Measurements from ENCODE around the gene UCK2. TPM values are rescaled to one million over a fixed set of nuclear protein-coding genes. Genes with fewer than 3 reads are reported as not detected.

Gene UCK2
- total RNA-seq, 1 donor from 2014 or later, result 103 TPM

DNA sequence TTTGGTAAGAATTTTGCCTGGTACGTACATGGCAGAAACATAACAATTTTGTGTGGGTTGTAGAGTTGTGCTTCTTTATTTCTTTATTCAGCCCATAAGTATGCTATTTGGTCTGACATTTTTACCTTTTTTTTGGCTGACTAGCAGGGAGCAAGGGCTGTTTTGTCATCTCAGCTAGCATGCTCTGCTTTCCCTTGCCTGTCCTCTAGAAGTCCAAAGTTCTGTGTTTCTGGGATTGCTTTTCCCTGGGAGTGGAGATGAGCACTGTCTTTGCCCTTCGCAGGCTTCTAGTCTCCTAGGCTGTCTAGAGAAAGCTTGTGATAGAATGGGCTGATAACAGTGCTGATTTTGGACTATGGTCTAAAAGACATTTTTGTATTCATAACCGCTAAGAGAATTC, 7.5 kb downstream of the UCK2 start:
- no peak for DNase-seq

DNA sequence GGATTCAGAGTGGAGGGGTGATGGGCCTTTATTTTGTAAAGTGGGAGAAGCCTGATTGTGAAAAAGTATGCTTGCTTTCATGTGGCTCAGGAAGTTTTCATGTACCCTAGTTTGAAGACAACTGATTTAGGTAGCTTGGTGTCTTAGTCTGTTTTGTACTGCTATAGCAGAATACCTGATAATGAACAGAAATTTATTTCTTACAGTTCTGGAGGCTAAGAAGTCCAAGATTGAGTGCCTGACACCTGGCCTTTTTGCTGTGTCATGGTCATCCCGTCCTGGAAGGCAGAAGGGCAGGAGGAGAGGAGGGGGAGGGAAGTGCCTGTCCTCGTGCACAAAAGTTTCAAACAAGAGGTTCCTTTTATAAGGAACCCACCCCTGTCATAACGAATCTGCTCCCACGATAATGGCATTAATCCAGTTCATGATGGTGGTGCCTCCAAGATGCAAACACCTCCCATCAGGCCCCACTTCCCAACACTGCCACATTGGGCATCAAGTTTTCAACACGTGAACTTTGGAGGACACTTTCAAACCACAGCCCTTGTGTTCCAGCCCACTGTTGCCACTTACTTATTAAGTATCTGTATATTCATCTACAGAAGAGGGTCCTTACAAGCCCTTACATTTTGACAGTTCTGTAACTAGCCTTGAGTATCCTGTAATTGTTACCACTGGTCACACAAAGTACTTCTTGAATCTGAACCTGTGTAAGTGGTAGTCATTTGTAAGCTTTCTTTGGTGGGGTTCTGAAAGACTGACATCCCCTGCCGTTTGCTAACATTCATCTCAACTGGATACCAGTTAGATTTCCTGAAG, 9.5 kb downstream of the UCK2 start:
- no peak for DNase-seq

DNA sequence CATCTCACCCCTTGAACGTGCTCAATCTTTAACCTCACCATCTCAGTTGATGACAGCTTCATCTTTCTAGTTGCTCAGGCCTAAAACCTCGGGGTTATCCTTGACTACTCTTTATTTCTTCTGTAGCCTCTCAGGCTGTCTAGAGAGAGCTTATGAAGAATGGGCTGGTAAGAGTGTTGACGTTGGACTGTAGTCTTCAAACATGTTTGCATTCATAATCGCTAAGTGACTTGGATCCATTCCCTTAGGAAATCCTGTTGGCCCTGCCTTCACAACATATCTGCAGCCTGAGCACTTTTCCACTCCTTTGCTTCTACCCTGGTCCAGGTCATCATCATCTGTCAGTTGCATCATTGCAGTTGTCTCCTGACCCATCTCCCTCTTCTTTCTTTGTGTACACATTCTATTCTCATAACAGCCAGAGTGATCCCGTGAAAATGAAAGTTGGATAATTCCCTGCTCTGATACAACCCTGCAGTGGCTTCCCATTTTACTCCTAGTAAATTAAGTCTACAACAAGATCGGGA, 10.5 kb downstream of the UCK2 start:
- no peak for DNase-seq

DNA sequence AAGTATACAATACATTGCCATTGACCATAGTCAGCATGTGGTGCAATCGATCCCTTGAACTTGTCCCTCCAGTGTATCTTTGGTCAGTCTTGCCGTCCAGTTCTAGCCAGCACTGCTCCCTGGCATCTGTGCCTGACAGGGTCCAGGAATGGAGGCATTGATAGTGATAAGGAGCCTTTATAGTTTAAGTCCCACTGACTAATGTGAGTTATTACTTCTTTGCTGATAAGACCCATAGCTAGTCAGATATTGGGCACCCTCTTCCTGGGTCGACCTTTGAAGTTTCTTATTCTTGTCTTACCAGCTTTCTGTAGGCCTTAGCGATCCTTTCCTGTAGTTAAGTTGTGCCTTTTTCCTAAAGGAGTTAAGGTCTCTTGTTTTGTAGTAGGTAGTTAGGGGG, 13.0 kb downstream of the UCK2 start:
- no peak for DNase-seq

DNA sequence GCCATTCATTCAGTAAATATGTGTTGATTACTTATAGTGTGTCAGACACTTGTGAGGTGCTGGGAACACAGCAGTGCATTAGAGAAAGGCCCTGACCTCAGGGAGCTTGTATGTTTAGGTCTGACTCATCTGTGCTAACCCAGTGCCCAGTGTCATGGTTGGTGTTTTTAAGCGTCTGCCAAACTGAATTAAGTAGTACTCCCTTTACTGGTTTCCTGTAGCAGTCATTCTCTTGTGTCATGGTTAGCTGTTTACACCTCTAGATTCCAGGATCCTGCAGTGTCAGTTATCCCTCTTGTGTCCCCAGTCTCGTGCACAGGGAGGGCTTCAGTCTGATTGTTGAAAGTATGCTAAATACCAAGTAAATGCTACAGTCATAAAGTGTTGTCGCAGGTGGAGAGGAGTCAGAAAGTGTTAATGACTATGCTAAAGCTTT, 14.2 kb downstream of the UCK2 start:
- DNase-seq, result no peak

DNA sequence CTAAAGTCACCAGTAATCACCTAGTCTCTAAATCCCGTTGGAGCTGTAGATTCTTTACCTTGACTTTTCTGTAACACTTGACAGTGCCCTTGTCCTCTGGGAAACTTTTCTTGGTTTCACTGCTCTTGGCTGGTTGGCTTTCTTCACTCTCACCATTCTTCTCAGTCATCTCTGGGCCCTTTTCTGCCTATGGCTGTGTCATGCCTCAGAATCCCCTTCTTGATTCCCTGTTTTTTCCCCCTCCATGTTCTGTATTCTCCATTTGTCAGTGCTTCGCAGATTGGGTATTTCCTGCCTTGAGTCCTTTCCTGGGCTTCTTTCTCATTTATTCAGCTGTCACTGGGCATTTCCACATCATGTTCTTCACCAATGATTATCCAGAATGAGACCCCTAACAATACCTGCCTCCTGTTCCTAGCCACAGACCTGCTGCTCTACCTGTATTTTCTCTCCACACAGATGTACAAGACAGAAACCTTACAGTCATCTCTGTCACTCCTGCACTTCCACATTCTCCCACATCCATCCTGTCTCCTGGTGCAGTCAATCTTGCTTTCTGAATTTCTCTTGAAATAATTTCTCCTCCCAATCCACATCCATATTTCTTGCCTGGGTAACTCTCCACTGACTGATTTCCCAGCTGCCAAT, 14.7 kb downstream of the UCK2 start:
- DNase-seq, result no peak

DNA sequence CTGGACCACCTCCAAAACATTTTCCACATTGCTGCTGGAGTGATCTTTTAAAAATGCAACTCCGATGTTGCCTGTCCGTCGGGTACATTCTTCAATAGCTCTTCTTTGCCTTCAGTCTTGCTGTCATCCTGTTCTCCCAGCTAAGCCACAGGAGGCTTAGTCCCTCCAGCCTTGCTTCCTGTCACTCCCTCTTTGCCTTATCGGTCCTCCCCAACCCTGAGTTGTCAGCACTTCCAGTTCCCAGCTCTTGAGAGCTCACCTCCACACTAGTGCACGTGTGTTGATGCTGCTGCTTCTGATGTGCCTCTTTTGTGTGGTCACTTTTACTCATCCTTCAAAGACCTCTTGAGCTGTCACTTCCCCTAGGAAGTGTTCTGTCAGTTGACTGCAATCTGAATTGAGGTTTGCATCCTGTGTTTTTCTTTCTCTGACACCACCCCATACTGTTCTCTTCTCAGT, 15.3 kb downstream of the UCK2 start:
- no peak for DNase-seq

DNA sequence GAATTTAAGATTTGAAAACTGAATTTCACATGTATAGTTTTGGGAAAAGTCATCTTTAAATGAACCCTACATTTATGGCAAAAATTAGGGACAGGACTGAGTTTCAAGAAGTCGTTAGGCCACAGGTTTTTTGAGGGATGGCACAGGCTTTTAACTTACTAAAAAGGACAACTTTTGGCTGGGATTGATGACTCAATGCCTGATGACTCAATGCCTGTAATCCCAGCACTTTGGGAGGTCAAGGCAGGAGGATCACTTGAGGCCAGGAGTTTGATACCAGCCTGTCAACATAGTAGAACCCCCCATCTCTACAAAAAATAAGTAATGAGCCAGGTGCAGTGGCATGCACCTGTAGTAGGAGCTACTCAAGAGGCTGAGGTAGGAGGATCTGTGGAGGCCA, 15.9 kb downstream of the UCK2 start:
- no peak for DNase-seq

DNA sequence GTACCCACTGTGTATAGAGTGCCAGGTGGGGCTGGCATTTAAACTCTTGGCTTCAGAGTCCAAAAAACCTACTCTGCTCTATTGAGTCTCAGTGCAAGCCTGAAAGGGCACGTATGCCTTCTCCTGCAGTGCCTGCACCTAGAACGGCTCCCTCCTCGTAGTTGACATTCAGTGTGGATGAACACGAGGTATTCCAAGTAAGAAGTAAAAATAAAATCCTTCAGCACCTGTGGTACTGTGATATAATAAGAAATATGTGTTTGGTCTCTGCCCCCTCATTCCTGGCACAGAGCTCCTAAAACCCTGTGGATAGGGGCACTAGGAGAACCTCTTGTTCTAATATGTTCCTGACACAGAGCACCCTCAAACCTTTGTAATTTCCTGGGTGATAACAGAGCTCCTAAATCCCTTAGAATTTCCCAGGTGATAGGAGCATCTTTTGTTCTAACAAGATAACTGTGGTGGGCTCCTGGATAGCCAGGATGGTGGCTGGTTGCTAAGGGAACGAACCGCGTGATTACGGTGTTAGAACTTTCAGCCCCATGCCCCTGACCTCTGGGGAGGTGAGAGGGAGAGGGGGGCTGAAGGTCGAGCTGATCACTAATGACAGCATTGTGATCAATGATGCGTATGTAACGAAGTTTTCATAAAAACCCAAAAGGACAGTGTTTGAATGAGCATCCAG, 16.8 kb downstream of the UCK2 start:
- no peak for DNase-seq

DNA sequence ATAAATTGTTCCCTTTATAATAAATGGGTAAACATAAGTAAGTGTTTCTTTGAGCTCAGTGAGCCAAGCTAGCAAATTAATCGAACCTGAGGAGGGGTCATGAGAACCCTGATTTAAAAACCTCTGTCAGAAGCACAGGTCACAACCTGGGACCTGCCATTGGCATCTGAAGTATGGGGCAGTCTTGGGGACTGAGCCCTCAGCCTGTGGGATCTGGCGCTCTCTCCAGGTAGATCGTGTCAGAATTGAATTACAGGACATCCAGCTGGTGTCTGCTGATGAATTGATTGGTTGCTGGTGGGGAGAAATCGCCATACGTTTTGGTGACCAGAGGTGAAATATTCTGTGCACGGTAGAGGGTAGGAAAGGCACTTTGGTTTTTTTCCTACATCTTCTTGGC, 17.5 kb downstream of the UCK2 start:
- no peak for DNase-seq

DNA sequence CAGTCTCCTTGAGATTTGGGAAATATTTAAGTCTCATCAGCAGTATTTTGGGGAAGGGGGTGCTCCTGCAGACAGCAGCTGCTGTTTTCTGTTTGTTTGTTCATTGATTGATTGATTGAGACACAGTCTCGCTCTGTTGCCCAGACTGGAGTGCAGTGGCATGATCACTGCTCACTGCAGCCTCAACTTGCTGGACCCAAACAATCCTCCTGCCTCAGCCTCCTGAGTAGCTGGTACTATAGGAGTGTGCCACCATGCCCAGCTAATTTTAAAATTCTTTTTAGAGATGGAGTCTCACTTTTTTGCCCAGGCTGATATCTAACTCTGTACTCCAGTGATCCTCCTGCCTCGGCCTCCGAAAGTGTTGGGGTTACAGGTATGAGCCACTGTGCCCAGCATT, 18.2 kb downstream of the UCK2 start:
- DNase-seq, result no peak

DNA sequence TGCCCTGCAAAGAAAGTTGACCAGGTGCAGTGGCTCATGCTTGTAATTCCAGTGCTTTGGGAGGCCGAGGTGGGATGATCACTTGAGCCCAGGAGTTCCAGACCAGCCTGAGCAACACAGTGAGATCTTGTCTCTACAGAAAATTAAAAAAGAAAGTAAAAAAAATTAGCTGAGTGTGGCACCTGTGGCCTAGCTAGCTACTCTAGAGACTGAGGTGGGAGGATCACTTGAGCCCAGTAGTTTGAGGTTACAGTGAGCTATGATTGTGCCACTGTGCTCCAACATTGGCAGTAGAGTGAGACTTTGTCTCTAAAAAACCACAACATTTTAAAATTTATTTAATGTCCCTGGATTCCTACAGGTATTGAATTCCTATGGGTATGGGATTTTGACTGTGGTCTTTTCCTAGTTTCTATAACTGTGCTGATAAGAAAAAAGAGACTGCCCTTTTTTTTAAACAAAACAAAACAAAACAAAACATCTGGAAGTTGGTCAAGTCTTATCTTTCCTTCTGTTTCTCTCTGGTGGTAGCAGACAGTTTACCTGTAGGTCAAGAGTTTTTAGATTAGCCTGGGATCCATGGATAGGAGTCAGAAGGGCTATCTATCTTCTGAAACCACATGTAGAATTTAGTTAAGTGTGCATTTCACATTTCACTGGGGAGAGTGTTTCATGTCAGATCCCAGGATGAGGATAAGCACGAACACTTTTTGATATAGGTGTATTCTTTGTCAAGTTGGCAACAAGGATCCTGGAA, 18.8 kb downstream of the UCK2 start:
- no peak for DNase-seq

DNA sequence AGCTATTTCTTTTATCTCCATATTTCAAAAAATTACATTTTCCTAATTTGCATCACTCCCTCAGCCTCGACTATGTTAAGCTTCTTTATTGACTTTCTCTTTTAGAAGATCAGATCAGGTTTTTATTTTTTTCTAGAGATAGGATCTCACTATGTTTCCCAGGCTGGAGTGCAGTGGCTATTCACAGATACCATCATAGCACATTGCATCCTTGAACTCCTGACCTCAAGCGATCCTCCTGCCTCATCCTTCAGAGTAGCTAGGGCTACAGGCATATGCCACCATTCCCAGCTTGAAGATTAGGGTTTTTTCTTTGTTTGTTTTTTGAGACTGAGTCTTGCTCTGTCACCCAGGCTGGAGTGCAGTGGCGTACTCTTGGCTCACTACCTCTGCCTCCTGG, 20.1 kb downstream of the UCK2 start:
- no peak for DNase-seq

DNA sequence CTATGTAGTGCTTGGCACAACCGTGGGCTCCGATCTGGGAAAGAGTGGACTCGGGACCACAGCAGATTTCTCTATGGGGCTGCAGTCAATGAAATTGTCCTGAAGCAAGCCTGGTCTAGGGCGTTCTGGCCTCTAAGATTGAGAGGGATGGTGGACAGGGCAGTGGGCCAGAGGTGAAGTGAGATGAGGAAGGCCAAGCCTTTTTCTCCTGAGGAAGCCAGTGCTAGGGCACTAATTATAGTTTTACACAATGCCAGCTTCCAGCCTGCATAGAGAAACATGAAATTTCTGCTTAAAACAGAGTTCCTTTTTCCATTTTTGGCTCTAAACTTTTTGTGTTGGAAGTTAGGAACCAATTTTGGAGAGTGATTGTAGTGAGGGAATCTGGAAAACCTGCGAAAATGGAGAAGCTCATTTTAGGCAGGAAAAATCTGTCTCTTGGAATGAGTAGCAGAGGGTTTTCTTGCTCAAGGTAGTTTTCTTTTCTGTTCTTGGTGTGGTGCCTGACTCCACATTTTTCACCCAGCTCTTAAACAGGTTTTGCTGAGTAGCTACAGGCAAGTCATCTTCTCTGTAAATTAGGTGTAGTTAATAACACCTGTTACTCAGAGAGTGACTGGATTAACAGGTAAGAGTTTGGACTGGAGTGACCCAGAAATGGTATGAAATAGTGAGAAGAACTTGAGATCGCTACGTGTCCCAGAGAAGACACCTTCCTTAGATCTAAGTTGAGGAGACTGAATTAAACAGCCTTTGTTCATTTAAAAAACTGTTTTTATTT, 22.1 kb downstream of the UCK2 start:
- DNase-seq, result no peak

DNA sequence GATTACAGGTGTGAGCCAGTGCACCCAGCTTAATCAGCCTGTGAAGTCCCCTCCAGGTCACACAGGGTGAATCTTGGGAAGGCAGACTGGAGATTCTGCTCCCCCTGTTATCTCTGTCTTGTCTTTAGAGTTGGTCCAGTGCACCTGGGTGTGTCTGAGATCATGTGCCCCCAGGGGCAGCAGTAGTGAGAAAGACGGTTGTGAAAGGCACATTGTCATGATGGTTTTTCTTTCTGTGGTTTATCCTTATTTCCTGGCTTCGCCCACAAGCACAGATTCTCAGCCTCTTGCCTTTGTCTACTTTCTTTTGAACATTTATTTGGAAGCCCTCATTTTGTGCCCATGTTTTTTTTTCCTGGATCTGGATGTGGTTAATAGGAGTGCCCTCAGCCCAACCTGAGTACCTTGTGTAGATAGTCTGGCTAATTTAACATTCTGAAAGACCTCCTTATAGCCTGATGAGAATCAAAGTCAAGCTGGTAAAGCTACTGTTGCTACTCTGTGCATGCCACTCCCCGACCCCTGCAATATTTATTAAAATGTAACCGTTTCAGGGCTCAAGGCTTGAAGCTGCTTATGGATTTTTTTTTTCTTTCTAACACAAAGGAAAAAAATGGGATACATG, 23.7 kb downstream of the UCK2 start:
- no peak for DNase-seq

DNA sequence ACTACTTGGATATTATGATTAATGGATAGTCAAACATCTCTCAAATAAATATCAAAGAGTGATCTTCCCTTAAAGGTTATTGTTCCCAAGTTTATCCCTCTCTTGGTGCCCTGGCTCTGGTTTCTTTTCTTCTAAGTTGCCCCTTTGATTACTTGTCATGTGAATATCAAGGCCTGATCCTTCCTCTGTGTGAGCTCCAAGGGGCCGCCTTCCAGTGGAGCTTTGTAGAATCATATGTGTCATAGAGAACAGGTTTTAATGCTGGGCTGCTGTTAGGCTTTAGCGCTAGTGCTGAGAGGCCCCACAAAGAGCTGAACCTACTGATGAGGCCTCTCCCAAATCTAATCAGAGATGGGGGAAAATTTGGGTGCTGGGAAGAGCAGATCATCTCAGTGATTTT, 25.5 kb downstream of the UCK2 start:
- DNase-seq, result no peak

DNA sequence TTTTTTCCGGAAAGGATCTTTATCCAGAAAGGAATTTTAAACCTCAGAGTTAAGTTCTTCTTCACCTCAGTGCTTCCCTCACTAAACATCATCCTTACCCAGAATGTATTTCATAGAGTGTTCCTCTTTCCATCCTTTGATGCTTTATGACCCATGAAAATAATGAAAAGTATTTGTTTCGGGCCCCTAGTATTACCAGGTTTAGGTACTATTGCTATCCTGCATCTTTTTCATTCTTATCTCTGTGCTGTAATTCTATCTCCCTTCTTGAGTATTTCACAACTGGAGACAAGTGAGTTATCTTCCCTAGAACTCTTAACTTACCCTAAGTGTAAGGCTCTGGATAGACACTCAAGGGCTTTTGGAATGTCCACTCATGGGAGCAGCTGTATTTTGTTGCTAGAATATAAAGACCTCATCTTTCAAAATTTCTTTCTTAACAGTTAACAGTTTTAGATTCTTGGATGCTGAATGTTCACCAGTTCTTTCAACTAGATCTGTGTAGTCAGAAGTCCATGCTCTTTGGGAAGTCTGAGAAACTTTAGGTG, 26.2 kb downstream of the UCK2 start:
- no peak for DNase-seq

DNA sequence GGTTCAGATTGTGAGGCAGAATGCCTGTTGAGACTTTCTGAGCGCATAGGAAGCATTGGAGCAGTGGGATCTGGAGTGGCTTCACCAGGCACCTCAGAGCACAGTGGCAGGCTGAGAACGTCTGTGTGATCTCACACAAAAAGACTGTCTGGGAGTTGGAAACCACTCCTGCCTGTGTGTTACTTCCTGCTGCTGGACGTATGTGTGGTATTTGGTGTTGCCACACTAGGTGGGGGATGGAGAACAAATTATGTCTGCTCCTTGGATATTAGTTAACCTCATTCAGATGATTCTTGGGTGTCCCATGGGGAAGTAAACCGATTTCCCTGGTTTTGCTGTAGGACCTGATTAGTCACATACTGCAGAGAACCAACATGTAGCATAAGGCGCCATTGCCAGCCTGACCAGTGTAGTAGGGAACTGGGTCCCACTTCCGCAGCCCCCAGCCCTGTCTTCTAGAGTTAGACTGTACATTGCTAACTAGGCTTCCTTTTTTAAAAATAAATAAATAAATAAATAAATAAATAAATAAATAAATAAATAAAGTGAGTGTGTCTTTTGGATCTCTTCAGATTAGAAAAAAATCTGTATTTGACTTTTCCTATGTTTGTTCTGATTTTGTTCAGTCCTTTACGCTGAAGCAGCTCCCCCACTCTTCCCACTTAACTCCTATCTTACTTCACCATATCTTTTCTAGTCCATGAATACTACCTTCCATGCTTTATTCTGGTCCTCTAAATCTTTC, 26.9 kb downstream of the UCK2 start:
- no peak for DNase-seq

DNA sequence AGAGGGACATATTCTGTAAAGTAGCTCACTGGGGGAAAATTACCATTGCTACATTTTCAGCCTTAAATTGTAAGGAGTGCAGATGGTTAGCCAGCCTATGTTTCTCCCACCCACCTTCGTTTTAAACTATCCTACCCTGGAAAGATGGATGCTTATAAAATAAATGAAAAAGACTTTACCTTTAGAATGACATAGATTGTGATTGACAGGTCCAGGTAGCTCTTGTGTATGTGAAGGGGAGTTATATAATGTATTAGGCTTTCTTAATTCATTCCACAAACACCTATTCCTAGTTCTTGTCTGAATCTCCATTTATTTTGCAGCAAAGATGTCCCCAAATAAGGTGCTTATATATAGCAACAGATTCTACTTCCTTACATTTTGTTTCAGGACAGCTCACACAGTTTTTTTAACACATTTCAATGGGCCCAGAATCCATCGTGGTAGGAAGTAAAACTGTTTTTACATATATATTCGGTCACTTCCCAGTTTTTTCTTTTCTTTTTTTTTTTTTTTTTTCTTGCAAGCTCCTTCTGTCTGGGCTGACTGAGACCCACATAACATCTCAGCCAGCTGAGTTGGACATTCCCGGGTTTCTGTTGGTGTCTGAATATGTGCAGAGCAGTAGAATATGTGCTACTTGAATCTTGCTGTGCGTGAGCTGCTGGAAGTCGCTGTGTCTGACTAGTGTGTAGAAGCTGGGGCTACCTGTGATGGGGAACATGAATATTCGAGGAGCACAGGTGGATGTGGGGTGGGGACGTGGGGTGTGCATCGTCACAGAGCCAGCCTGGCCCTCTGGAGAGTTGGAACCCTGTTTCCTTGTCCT, 27.8 kb downstream of the UCK2 start:
- DNase-seq, result no peak
